HepG2 (cell line): ENCODE results near the gene ACSL1. TPM values are rescaled to one million over a fixed set of nuclear protein-coding genes. Genes with fewer than 3 reads are reported as not detected.

Source experiments
- BRD4 ChIP-seq: sonication (generic); formaldehyde crosslinking; IDR thresholded peaks from 2 replicates; pipeline ENCODE4 v1.4.0; 2020; ENCODE audit warnings: missing genetic modification reagents
- ELF3 ChIP-seq: IDR thresholded peaks from 2 replicates; pipeline ENCODE4 v1.6.1; 2016; ENCODE audit warnings: missing genetic modification reagents, missing compliant biosample characterization
- HCFC1 ChIP-seq: fragments of 150-350 bp; IDR thresholded peaks from 2 replicates; pipeline ENCODE4 v1.6.1; 2014; ENCODE audit warnings: low read depth, low read length
- LRRFIP1 ChIP-seq: sonication (generic); formaldehyde crosslinking; conservative IDR thresholded peaks from 2 replicates; pipeline ENCODE4 v1.4.0; 2020; ENCODE audit warnings: missing genetic modification reagents
- MLXIP ChIP-seq: sonication (generic); formaldehyde crosslinking; IDR thresholded peaks from 2 replicates; pipeline ENCODE4 v1.9.0; 2021; ENCODE audit warnings: missing genetic modification reagents, borderline replicate concordance
- SALL1 ChIP-seq: sonication (generic); formaldehyde crosslinking; IDR thresholded peaks from 2 replicates; pipeline ENCODE4 v1.8.0; 2022; ENCODE audit warnings: mild to moderate bottlenecking, missing genetic modification reagents
- SNAPC2 ChIP-seq: sonication (generic); formaldehyde crosslinking; IDR thresholded peaks from 2 replicates; pipeline ENCODE4 v1.8.1; 2022; ENCODE audit warnings: mild to moderate bottlenecking, missing genetic modification reagents
- TFE3 ChIP-seq: IDR thresholded peaks from 2 replicates; pipeline ENCODE4 v1.6.1; 2016
- ZFP62 ChIP-seq: sonication (generic); formaldehyde crosslinking; IDR thresholded peaks from 2 replicates; pipeline ENCODE4 v1.4.0; 2020; ENCODE audit warnings: missing genetic modification reagents
- ZNF343 ChIP-seq: sonication (generic); formaldehyde crosslinking; IDR thresholded peaks from 2 replicates; pipeline ENCODE4 v1.4.0; 2020; ENCODE audit warnings: mild to moderate bottlenecking, missing genetic modification reagents
- ZNF460 ChIP-seq: sonication (generic); formaldehyde crosslinking; IDR thresholded peaks from 2 replicates; pipeline ENCODE4 v1.5.1; 2020; ENCODE audit warnings: missing genetic modification reagents, mild to moderate bottlenecking, borderline replicate concordance
- ZNF646 ChIP-seq: sonication (generic); formaldehyde crosslinking; IDR thresholded peaks from 2 replicates; pipeline ENCODE4 v1.9.0; 2021; ENCODE audit warnings: mild to moderate bottlenecking, missing genetic modification reagents
- ZSCAN22 ChIP-seq: sonication (generic); formaldehyde crosslinking; IDR thresholded peaks from 2 replicates; pipeline ENCODE4 v1.4.0; 2020; ENCODE audit warnings: mild to moderate bottlenecking, missing genetic modification reagents
- polyA plus RNA-seq, 8 experiments: library from polyadenylated mRNA; depleted of rRNA in 3 of 8; stranded (reverse) in 7 of 8; unstranded in 1 of 8; fragments of >200 nt; fragmentation: Illumina TruSeq in 4 of 8; extraction: Trizol in 4 of 8; gene quantifications; 2 replicates each; pipeline versions ENCODE4 v1.2.1 to v1.2.3, GENCODE V29; 2011 to 2016; ENCODE audit warnings: low read depth in 4 of 8, missing spikeins in 1 of 8, mixed read lengths in 1 of 8; ENCODE audit not compliant: insufficient read depth in 1 of 8
- total RNA-seq, 5 experiments: library from RNA; depleted of rRNA; stranded (reverse); fragments of >200 nt; fragmentation: Illumina TruSeq; extraction: Trizol; gene quantifications; 2 replicates each; pipeline ENCODE4 v1.2.3, GENCODE V29; 2016; ENCODE audit warnings: low read depth in 1 of 5

ACSL1 gene
- total and polyA plus RNA-seq, 2 of the 13 experiments (the other 11 are each of a cell fraction or from before 2014, with no cell fraction given): 10.0 to 29.8 TPM

- TF ChIP-seq LRRFIP1 (CRISPR knock-in tag) (no peak), ZSCAN22 (CRISPR knock-in tag) (no peak), ZFP62 (no peak), HCFC1 (no peak), SALL1 (CRISPR knock-in tag) (no peak), ZNF460 (CRISPR knock-in tag) (no peak), ELF3 (CRISPR knock-in tag) (no peak), TFE3 (no peak), ZNF646 (CRISPR knock-in tag) (no peak), ZNF343 (no peak), BRD4 (CRISPR knock-in tag) (no peak), MLXIP (CRISPR knock-in tag) (no peak), SNAPC2 (CRISPR knock-in tag) (no peak)
Observed at GRCh38 chr4:184713887-184714286, 111.9 kb downstream of the ACSL1 start (continued).
